ENCODE data around the gene ARF1. TPM values are rescaled to one million over a fixed set of nuclear protein-coding genes. Genes with fewer than 3 reads are reported as not detected.

Gene ARF1
- total RNA-seq, 1 donor from 2014 or later: 447 TPM

GRCh38 chr1:228042508-228042907 lies 40.0 kb upstream of the ARF1 start:
- Histone ChIP-seq H3K4me3 (no peak overlapping the region), H3K27me3 (no peaks in the 10 kb centered on the region)
- TF ChIP-seq, protein P1, sequence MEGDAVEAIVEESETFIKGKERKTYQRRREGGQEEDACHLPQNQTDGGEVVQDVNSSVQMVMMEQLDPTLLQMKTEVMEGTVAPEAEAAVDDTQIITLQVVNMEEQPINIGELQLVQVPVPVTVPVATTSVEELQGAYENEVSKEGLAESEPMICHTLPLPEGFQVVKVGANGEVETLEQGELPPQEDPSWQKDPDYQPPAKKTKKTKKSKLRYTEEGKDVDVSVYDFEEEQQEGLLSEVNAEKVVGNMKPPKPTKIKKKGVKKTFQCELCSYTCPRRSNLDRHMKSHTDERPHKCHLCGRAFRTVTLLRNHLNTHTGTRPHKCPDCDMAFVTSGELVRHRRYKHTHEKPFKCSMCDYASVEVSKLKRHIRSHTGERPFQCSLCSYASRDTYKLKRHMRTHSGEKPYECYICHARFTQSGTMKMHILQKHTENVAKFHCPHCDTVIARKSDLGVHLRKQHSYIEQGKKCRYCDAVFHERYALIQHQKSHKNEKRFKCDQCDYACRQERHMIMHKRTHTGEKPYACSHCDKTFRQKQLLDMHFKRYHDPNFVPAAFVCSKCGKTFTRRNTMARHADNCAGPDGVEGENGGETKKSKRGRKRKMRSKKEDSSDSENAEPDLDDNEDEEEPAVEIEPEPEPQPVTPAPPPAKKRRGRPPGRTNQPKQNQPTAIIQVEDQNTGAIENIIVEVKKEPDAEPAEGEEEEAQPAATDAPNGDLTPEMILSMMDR (IDR thresholded peaks at IDR 0.05): no peak

GRCh38 chr1:228043281-228043848 lies 39.1 kb upstream of the ARF1 start:
- Histone ChIP-seq H3K27ac (no peak overlapping the region), H3K27me3 (no peaks in the 10 kb centered on the region), H3K4me1 (no peaks in the 10 kb centered on the region), H3K36me3 (no peaks in the 10 kb centered on the region), H3K9me3 (no peaks in the 10 kb centered on the region), H3K4me3 (no peak overlapping the region)
- no peak for DNase-seq (ENCODE audit: low spot score in 2 of 2)
- intact Hi-C loops (cut with DNase I): no loop called here
- TF ChIP-seq, protein P1 (IDR thresholded peaks at IDR 0.05): no peak

More at GRCh38 chr1:228042508-228042907, 40.0 kb upstream of the ARF1 start:
- DNase-seq (ENCODE audit: low spot score in 2 of 2): no peak
- Histone ChIP-seq H3K27ac (no peak overlapping the region), H3K9me3 (no peaks in the 10 kb centered on the region), H3K4me1 (no peaks in the 10 kb centered on the region), H3K36me3 (no peaks in the 10 kb centered on the region)
- intact Hi-C loops (cut with DNase I): no loop called here

DNA sequence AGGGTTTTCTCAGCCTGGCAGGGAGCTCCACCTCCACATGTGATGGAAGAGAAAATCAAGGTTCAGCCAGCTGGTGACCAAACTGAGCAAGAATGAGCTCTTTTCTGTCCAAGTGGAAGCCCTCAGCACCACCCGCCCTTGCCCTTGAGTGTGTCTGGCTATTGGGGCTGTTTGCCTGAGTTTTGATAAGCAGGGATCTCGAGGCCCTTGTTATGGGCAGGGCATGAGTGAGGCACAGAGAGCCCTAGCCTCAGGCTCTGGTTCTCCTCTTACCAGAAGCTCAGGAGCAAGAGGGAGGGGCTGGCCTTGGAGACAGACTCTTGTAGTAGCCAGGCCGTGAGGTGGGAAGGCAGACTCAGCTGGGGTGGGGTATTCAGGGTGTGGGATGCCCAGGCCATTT lies 37.5 kb upstream of the ARF1 start:
- Histone ChIP-seq H3K4me1 (no peaks in the 10 kb centered on the region), H3K36me3 (no peaks in the 10 kb centered on the region), H3K27me3 (no peaks in the 10 kb centered on the region), H3K9me3 (no peaks in the 10 kb centered on the region), H3K27ac (no peak overlapping the region), H3K4me3 (no peak overlapping the region)
- DNase-seq (ENCODE audit: low spot score in 2 of 2): no peak
- TF ChIP-seq, protein P1 (IDR thresholded peaks at IDR 0.05): no peak
- intact Hi-C loops (cut with DNase I): no loop called here

- H3K9me3 ChIP-seq: no peaks in the 10 kb centered on the region
- H3K27ac ChIP-seq: no peak overlapping the region
- DNase-seq (ENCODE audit: low spot score in 2 of 2): no peak
- H3K4me3 ChIP-seq: no peak overlapping the region
- intact Hi-C loops (cut with DNase I): no loop called here
- TF ChIP-seq, protein P1 (IDR thresholded peaks at IDR 0.05): no peak
- H3K4me1 ChIP-seq: no peaks in the 10 kb centered on the region
- no peaks in the 10 kb centered on the region for H3K27me3 ChIP-seq
- no peaks in the 10 kb centered on the region for H3K36me3 ChIP-seq
Observed at GRCh38 chr1:228045405-228045804, 37.1 kb upstream of the ARF1 start.

GRCh38 chr1:228045871-228046270 lies 36.6 kb upstream of the ARF1 start:
- intact Hi-C loops (cut with DNase I): no loop called here
- no peak overlapping the region for H3K4me3 ChIP-seq
- DNase-seq (ENCODE audit: low spot score in 2 of 2): no peak

More at GRCh38 chr1:228045871-228046270, 36.6 kb upstream of the ARF1 start:
- H3K9me3 ChIP-seq: no peaks in the 10 kb centered on the region
- TF ChIP-seq, protein P1 (IDR thresholded peaks at IDR 0.05): no peak
- no peaks in the 10 kb centered on the region for H3K36me3 ChIP-seq
- no peak overlapping the region for H3K27ac ChIP-seq
- H3K4me1 ChIP-seq: no peaks in the 10 kb centered on the region
- no peaks in the 10 kb centered on the region for H3K27me3 ChIP-seq
